ENCODE results near the gene SSTR1.
A peak's percentile ranks its signal among the peaks of the same experiment; 100 is the strongest.

The SSTR1 gene

GRCh38 chr14:38238332-38238731 is 30.6 kb downstream of the SSTR1 start:
- DNase-seq (ENCODE audit: low read depth): peak; percentile 32
- H3K4me3 ChIP-seq (ENCODE audit: low read length): no peak overlapping the region
- no peak for TF ChIP-seq CTCF (conservative IDR thresholded peaks at IDR 0.05; ENCODE audit: low read length)

- TF ChIP-seq CTCF (conservative IDR thresholded peaks at IDR 0.05; ENCODE audit: low read length): no peak
- peak; percentile 39 for DNase-seq (ENCODE audit: low read depth)
- H3K4me3 ChIP-seq (ENCODE audit: low read length): no peak overlapping the region
Measured at GRCh38 chr14:38238878-38239277, 31.2 kb downstream of the SSTR1 start.

- DNase-seq (ENCODE audit: low read depth): no peak
- no peak overlapping the region for H3K4me3 ChIP-seq (ENCODE audit: low read length)
- no peak for TF ChIP-seq CTCF (conservative IDR thresholded peaks at IDR 0.05; ENCODE audit: low read length)
Measured at GRCh38 chr14:38243696-38244240, 36.1 kb downstream of the SSTR1 start.

- no peak overlapping the region for H3K4me3 ChIP-seq (ENCODE audit: low read length)
- DNase-seq (ENCODE audit: low read depth): no peak
- peak; percentile 34 for TF ChIP-seq CTCF (conservative IDR thresholded peaks at IDR 0.05; ENCODE audit: low read length)
Measured at GRCh38 chr14:38248321-38249028, 40.8 kb downstream of the SSTR1 start.

GRCh38 chr14:38250331-38250730 is 42.6 kb downstream of the SSTR1 start:
- H3K4me3 ChIP-seq (ENCODE audit: low read length): no peak overlapping the region
- no peak for TF ChIP-seq CTCF (conservative IDR thresholded peaks at IDR 0.05; ENCODE audit: low read length)
- DNase-seq (ENCODE audit: low read depth): peak; percentile 25

- no peak for DNase-seq (ENCODE audit: low read depth)
- no peak overlapping the region for H3K4me3 ChIP-seq (ENCODE audit: low read length)
- no peak for TF ChIP-seq CTCF (conservative IDR thresholded peaks at IDR 0.05; ENCODE audit: low read length)
Measured at GRCh38 chr14:38252066-38252710, 44.5 kb downstream of the SSTR1 start.

GRCh38 chr14:38253676-38254075 is 46.0 kb downstream of the SSTR1 start:
- TF ChIP-seq CTCF (conservative IDR thresholded peaks at IDR 0.05; ENCODE audit: low read length): no peak
- DNase-seq (ENCODE audit: low read depth): no peak
- H3K4me3 ChIP-seq (ENCODE audit: low read length): no peak overlapping the region
